HG03097 (cell line): ENCODE measurements around the gene ACYP2.
"Not testable (repeated sequence)": the region's sequence is repeated elsewhere in the genome, so short reads cannot be mapped to it uniquely, and the experiment has no call there.

Experiments used
- ATAC-seq: cut with Tn5 transposase; IDR thresholded peaks from one replicate; pipeline ENCODE4 v1.9.1; 2021; ENCODE audit not compliant: unreplicated experiment, low FRiP score

Gene ACYP2

DNA sequence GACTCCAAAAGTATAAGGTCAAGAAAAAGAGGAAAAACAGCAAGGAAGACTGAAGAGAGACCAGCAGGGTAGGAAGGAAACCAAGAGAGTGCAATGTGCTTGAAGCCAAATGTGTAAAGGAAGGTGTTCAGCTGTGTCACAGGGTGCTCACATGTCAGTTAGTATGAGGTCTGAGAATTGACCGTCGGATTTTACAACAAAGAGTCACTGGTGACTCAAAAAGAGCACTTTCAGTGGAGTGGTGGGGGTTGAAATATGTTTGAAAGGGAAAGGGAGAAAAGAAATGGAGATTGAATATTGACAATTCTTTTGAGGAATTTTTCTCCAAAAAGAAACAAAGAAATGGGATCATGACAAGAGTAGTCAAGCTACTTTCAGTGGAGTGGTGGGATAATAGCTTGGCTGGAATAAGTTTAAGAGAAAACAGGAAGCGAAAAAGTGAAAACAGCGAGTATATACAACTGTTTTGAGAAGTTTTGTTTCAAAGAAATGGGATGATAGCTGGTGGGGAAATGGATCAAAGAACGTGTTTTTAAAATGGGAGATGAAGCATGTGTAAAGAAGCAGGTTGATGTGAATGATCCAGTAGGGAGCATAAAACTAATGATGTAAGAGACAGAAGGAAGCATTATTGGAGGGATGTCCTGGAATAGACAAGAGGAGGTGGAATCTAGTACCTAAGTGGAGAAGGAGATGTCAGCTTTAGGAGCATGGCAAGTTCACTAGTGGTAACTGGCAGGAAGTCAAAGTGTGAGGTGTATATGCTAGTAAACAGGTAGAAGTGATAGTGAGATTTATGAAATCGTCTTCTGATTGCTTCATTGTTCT, 144.2 kb downstream of the ACYP2 start:
- no peak for ATAC-seq

DNA sequence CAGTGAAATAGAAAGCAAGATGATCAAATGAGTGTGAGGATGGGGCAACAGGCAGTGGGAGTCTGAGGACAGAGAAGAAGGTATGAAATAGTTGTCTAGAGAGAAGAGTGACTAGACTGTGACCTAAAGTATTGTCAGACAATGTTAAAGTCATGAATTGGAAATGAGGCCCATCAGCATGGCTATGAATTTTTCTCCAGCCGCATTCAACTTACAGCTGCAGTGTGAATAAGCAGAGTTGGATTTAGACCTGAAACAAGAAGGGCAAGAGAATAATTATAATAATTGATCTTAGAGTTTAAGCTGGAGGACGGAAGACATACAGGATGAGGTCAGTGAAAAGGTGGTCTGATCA, 144.8 kb downstream of the ACYP2 start:
- ATAC-seq = no peak

GRCh38 chr2:54261537-54261936, 146.1 kb downstream of the ACYP2 start:
- ATAC-seq = no peak

- no peak for ATAC-seq
These were observed 146.8 kb downstream of the ACYP2 start for GRCh38 chr2:54262015-54262765.

DNA sequence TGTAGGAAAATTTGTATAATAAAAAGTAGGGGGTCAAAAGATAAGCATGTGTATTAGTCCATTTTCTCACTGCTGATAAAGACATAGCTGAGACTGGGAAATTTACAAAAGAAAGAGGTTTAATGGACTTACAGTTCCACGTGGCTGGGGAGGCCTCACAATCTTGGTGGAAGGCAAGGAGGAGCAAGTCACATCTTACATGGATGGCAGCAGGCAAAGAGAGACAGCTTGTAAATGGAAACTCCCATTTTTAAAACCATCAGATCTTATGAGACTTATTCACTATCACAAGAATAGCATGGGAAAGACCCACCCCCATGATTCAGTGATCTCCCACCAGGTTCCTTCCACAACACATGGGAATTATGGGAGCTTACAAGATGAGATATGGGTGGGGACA, 149.7 kb downstream of the ACYP2 start:
- not testable (repeated sequence) for ATAC-seq

- ATAC-seq = no peak
These were observed 152.2 kb downstream of the ACYP2 start for GRCh38 chr2:54267577-54267976.

DNA sequence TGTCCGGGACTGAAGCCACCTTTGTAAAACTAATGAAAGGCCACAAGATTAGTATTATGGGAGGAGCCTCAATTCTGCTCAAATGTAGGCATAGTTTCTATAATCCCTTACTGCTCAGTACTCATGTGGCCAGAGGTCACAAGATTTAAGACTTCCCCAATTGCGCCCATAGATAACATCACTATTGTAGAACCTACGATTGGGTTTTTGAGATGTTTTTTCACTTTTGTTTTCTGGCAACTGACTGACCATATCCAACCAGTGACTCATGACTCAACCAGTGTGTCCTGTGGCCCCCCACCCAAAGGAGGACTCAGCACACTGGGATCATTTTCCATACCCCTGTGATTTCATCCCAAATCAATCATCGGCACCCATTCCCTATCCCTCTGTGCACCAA, 155.8 kb downstream of the ACYP2 start:
- no peak for ATAC-seq

- peak; percentile 79 for ATAC-seq
These were observed 156.6 kb downstream of the ACYP2 start for GRCh38 chr2:54271843-54272627.

GRCh38 chr2:54274781-54275242, 159.4 kb downstream of the ACYP2 start:
- ATAC-seq = no peak

- ATAC-seq = no peak
These were observed 160.1 kb downstream of the ACYP2 start for GRCh38 chr2:54275541-54275940.

GRCh38 chr2:54279385-54279784, 164.0 kb downstream of the ACYP2 start:
- ATAC-seq = no peak

- no peak for ATAC-seq
These were observed 169.4 kb downstream of the ACYP2 start for GRCh38 chr2:54284826-54285225.

DNA sequence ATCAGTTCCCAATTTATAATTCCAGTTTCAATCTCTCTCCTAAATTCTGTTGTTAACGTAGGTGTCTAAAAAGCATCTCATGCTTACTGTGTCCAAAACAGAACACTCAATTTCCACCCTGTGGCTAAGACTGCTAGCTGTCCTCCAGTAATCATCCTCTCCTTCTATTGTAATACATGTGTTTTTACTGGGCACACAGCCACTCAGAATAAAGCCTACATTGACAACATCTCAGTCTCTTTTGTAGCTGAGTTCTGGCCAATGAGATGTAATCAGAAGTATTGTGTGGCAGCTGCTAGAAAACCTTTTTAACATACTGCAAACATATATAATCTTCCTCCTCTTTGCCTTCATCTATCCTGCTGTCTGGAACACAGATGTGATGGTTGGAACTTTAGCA, 170.0 kb downstream of the ACYP2 start:
- no peak for ATAC-seq

GRCh38 chr2:54287532-54287931, 172.1 kb downstream of the ACYP2 start:
- no peak for ATAC-seq

DNA sequence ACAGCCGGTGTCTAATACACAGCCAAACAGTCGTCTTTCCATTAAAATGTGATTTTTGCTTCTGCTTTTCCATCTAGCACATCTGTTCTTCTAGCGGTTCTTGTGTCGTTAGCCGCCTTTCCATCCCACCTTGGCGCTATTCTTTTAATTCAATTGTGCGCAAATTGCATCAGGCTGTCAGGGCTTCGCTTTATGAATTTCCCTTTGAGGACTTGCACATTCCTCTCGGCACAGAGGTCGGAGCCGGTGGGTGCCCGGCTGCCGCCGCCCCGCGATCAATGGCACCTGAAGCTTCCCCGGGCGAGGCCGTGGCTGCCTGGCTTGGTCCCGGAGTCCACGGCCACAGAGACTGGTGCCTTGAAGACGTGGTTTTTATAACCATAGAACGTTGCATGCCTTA, 174.5 kb downstream of the ACYP2 start:
- ATAC-seq = no peak

GRCh38 chr2:54290356-54291025, 175.1 kb downstream of the ACYP2 start:
- ATAC-seq = no peak

DNA sequence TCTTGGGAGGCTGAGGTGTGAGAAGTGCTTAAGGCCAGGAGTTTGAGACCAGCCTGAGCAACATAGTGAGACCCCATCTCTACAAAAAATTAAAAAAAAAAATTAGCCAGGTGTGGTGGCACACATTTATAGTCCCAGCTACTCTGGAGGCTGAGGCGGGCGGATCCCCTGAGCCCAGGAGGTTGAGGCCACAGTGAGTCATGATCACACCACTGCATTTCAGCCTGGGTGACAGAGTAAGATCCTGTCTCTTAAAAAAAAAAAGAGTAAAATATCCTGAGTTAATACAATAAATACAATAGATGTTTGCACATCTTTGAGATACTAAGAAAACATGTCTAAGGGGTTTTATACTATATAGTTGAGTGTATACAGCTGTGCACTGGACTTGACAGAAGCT, 179.2 kb downstream of the ACYP2 start:
- not testable (repeated sequence) for ATAC-seq

DNA sequence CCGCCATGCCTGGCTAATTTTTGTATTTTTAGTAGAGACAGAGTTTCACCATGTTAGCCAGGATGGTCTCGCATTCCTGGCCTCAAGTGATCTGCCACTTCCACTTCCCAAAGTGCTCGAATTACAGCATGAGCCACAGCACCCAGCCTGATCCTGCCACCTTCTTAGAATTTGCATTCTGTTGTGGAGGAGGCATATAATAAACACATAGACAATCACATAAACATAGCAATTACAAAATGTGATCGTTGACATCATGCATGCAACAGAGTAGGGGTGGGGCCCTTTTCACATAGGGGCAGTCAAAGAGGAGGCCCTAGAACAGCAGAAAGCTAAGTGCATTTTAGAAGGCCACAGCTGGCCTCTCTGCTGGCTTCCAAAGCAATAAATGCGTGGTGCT, 180.5 kb downstream of the ACYP2 start:
- no peak for ATAC-seq

DNA sequence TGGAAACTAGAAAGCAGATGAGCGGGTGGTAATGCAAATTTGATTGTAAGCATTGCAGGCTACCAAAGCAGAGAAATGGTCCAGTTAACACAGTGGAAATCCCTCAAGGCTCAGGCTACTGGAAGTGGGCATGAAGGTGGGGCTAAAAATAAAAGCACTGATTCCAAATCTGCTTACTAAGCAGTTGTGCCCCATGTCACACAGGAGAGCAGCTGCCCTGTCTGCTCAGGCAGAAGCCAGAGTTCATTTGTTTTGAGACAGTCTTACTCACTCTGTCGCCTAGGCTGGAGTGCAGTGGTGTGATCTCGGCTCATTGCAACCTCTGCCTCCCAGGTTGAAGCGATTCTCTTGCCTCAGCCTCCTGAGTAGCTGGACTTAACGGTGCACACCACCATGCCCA, 183.1 kb downstream of the ACYP2 start:
- no peak for ATAC-seq

- ATAC-seq = no peak
These were observed 188.2 kb downstream of the ACYP2 start for GRCh38 chr2:54303631-54304030.

- ATAC-seq = no peak
These were observed 191.1 kb downstream of the ACYP2 start for GRCh38 chr2:54306556-54306955.
